Activated CD4-positive, alpha-beta T cell treated with anti-CD3 and anti-CD28 coated beads, Interleukin-2, amount 50 U/mL, for 1 hour (primary cell): Measurements from ENCODE around the gene BIVM.

Experiments
- DNase-seq: peaks from one replicate; pipeline ENCODE4 v3.0.0-alpha.2; 2020

Gene BIVM

GRCh38 chr13:102845630-102846260 is 46.8 kb downstream of the BIVM start, which contains the start of gene ERCC5:
Gene ERCC5 (plus strand): TSS chr13:102846032. CDS start chr13:102846267, 235 bp downstream.
- DNase-seq = peak; percentile 96

- peak; percentile 53 for DNase-seq
These were observed 47.5 kb downstream of the BIVM start for GRCh38 chr13:102846261-102847015.

DNA sequence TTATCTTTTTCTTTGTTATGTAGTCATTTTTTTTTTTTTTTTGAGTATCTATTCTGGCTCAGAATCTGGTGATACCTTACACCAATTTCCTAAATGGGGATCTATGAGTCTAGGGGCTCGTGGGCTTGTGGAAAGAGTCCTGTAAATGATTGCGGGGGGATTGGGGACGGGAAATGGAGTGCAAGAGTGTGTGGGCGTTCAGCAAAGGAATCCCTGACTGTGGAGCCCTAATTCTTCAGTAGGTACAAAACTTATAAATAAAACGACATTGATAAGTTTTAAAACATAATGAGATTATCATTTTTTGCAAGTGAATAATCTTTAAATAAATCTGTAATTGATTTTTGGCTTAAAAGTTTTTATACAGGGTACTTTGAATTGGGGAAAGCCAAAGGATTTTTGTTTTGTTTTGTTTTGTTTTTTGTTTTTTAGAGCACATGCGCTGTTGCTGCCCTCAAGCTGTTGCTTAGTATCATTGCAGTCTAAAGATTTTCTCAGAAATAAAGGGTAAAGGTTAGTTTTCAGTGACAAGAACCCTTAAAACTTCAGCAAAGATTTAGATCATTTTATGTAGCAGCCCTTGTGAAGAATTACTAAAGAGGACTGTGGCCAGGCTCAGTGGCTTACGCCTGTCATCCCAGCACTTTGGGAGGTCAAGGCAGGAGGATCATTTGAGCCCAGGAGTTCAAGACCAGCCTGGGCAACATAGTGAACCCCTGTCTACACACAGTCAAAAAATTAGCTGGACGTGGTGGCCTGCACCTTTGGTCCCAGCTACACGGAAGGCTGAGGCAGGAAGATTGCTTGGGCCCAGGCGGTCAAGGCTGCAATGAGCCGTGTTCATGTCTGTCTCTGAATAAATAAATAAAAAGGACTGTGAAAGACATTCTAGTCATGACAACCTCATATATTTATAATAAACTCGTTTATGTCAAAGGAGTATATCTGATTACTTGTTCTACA is 48.6 kb downstream of the BIVM start:
- no peak for DNase-seq

GRCh38 chr13:102848956-102849355 is 50.0 kb downstream of the BIVM start:
- DNase-seq = no peak

DNA sequence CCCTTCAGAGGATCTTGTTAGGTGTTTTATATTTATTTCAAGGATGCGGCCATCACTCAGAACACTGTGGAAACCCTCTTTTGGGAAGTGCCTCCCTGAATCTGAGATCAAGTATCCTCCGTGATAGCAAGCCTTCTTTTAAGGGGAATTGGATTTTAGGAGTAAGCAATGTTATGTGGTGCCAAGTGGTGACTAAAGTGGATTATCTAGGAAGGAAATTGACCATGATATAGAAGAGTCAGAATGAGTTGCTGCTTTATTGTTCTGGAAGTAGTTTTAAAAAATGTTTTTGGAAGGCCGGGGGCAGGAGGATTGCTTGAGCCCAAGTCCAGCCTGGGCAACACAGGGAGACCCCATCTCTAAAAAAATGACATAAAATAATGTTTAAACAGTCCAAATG is 53.6 kb downstream of the BIVM start:
- no peak for DNase-seq

GRCh38 chr13:102854675-102855074 is 55.8 kb downstream of the BIVM start:
- DNase-seq = no peak

- no peak for DNase-seq
These were observed 57.6 kb downstream of the BIVM start for GRCh38 chr13:102856557-102856956.

- no peak for DNase-seq
These were observed 63.8 kb downstream of the BIVM start for GRCh38 chr13:102862624-102863210.

DNA sequence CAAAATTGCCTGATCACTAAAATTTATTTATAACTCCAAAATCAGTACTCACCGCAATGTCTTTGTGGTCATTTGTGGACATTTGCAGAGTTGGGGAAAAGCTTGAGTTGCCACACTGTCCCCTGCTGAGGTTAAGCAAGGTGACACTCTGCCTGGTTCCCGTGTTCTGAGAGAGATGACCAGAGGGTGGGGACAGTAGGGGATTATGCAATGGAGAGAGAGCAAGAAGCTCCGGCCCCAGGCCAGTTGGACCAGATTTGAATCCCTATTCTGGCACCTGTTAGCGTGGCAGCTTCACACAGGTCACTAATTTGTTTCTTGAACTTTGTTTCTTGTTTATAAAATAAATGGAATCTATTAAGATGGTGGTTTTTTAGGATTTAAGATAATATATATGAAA is 64.7 kb downstream of the BIVM start:
- DNase-seq = no peak

DNA sequence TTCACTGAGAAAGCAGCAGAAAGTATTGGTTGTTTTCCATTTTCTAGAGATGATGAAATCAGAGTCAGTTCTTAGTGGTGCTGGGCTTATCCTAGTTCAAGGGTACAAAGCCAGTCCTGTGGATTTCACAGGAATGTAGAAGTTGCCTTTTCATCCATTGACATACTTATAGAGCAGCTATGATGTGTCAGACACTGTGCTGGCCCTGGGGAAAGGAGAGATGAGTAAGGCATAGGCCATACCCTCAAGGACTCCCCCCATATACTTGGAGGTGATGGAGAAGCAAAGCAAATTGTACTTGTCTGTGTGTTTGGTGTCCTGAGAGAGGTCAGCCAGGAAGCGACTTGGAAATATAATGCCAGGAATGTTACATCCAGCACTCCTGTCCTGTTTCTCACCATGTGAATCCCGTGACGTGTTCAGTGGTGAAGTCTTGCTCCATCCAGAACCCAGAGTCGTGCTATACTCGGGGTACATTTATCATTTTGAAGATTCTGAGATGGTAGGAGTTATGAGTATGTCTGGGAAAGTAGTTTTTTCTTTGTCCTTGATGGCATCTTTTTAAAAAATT is 69.5 kb downstream of the BIVM start:
- no peak for DNase-seq

DNA sequence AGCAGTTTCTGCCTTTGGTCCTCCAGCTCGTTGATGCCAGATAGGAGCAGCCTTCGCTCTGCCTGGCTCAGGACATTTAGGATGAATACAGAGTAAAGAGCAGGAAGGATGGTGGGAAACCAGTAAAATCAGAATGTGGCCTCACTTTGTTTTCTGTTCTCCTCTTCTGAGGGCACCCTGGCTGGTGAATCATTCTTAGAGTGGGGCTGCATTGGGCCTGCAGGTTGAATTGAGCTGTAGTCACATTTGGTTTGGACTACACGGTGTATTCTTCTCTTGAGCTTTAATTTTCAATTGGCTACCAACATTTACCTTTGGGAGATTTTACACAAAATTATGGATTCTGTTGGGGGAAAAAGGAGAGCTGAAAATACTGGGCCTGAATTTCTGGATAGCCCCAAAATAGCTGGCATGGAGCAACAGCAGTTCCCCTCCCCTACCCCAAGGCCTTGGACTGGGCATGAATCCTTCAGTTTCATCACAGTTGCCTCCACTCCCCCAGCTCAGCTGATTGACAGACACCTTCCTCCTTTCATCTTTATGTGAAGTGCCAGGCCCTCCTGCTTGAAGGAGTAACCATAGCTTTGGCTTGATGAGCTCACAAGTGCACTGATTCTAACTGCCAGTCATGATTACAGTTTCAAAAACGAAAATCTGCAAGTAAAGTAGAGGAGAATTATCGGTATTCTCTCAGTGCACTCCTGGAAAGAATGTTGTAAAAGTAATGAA is 71.2 kb downstream of the BIVM start:
- no peak for DNase-seq

DNA sequence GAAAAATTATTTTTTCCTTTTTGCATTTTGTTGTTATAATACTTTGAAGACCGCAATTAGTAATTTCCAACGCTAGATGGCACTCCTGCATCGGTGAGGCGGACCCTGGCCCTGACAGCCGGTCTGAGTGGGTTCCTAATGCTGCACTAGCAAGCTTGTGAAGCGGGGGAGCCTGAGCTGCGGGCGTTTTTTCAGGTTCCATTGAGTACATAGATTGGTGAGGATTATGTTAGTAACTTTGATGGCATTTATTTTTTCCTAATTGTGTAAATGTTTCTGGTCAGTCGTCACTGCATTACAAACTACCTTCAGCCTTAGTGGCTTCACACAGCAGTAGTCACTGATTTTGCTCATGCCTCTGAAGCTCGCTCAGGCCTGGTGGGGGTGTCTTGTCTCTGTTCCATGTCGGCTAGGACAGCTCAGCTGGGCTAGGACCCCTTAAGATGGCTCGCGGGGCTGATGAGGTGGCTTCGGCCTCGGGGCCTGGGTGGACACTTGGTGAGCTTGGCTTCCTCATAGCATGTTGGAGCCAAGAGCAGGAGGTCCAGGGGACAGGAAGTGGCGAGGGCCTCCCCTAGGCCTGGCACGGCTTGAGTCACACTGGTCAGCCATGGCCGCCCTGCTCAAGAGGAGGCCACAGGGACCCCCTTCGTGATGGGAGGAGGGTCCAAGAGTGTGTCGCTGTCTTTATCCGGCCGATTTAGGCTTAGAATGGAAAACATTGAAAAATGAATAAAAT is 71.9 kb downstream of the BIVM start:
- peak; percentile 35 for DNase-seq

- DNase-seq = no peak
These were observed 73.2 kb downstream of the BIVM start for GRCh38 chr13:102872131-102872530.

DNA sequence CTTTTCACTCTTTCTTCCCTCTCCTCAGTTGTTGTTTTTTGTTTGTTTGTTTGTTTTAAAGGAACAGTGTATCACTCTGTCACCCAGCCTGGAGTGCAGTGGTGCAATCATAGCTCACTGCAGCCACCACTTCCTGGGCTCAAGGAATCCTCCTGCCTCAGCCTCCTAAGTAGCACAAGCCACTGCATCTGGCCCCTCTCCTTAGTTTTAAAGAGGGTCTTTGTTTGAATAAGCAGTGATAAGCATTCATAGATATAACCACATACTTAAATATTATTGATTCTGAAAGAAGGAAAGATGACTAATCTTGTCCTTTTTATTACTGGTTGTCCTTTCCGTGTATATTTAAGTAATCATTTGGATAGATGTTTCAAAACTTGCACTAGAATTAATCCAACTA is 73.6 kb downstream of the BIVM start:
- DNase-seq = no peak

DNA sequence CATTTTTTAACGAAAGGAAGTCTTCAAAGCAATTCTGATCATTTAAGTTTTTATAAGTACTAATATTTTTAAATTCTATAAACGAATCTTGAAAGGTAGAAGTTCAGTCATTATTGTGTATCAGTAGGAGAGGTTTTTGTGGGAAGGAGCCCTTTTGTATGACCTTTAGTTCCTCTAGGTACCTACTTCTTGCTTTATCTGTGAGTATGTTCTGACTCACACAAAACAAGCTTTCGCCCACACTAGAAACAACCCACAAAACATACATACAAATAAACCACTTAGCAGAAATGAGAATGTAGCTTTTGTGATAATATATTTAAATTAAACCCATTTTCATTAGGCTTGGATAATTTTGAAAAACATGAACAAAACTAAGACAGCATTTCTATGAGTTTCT is 74.7 kb downstream of the BIVM start:
- no peak for DNase-seq

DNA sequence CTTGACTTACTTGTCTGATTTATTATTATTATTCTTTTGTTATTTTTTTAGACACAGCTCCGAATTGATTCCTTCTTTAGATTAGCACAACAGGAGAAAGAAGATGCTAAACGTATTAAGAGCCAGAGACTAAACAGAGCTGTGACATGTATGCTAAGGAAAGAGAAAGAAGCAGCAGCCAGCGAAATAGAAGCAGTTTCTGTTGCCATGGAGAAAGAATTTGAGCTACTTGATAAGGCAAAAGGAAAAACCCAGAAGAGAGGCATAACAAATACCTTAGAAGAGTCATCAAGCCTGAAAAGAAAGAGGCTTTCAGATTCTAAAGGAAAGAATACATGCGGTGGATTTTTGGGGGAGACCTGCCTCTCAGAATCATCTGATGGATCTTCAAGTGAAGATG is 76.3 kb downstream of the BIVM start:
- no peak for DNase-seq

- DNase-seq = no peak
These were observed 78.4 kb downstream of the BIVM start for GRCh38 chr13:102877303-102877702.

GRCh38 chr13:102878481-102878880 is 79.6 kb downstream of the BIVM start:
- DNase-seq = no peak

DNA sequence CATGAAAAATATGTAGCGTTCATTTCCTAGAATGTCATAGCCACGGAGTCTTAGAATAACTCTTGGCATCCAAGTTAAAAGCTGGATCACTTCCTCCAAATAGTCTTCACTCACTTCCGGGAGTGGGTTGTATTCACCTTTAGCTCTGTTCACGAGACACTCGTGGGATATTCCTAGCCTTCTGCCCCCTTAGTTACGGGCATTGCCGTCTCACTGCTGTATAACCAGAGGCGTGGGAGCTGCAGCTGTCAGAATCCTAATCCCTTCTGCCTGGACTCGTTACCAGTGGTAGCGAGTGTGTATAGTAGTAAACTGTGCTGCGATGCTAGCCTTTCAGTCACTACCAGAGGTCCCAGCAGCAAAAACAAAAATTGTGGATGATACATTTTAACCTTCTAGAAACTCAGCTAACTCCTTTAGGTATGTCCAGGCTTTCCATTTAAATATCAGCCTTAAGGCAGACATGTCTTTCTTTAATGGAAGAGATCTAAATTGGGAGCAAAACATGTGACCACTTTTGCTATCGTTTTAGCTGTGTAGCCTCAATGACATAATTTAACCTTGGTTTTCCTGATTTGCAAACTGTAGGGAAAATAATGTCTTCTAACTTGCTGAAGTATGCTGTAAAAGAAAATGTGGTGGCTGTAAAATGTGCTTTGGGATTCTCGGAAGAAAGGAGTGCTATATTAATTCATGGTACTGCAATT is 81.0 kb downstream of the BIVM start:
- DNase-seq = no peak
